Astrocyte (in vitro differentiated cells and primary cell): ENCODE data around the gene DMXL2.

Experiments
- EZH2 ChIP-seq: IDR thresholded peaks from 2 replicates; pipeline ENCODE4 v1.6.1; 2012; ENCODE audit warnings: mild to moderate bottlenecking, low read length, inconsistent platforms; ENCODE audit not compliant: insufficient read depth
- TF ChIP-seq, protein P1 (sequence below): IDR thresholded peaks from 2 replicates; pipeline ENCODE4 v1.5.1; 2011; ENCODE audit warnings: low read depth, mild to moderate bottlenecking, inconsistent platforms, low read length, moderate library complexity; ENCODE audit not compliant: insufficient read depth

DNA sequence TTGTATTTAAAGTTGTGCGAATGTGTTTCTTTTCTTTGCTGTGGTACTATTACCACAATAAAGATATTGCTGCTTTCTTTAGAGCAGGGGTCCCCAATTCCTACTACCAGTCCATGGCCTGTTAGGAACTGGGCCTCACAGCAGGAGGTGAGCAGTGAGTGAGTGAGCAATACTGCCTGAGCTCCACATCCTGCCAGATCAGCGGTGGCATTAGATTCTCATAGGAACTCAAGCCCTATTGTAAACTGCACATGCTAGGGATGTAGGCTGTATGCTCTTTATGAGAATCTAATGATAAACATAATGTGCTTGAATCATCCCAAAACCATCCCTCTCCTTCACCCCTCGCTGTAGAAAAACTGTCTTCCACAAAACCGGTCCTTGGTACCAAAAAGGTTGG, 41.6 kb downstream of the DMXL2 start:
- TF ChIP-seq, protein P1, sequence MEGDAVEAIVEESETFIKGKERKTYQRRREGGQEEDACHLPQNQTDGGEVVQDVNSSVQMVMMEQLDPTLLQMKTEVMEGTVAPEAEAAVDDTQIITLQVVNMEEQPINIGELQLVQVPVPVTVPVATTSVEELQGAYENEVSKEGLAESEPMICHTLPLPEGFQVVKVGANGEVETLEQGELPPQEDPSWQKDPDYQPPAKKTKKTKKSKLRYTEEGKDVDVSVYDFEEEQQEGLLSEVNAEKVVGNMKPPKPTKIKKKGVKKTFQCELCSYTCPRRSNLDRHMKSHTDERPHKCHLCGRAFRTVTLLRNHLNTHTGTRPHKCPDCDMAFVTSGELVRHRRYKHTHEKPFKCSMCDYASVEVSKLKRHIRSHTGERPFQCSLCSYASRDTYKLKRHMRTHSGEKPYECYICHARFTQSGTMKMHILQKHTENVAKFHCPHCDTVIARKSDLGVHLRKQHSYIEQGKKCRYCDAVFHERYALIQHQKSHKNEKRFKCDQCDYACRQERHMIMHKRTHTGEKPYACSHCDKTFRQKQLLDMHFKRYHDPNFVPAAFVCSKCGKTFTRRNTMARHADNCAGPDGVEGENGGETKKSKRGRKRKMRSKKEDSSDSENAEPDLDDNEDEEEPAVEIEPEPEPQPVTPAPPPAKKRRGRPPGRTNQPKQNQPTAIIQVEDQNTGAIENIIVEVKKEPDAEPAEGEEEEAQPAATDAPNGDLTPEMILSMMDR: no peak
- TF ChIP-seq EZH2: no peak
